ENCODE measurements around the gene SOX10.

Gene SOX10

DNA sequence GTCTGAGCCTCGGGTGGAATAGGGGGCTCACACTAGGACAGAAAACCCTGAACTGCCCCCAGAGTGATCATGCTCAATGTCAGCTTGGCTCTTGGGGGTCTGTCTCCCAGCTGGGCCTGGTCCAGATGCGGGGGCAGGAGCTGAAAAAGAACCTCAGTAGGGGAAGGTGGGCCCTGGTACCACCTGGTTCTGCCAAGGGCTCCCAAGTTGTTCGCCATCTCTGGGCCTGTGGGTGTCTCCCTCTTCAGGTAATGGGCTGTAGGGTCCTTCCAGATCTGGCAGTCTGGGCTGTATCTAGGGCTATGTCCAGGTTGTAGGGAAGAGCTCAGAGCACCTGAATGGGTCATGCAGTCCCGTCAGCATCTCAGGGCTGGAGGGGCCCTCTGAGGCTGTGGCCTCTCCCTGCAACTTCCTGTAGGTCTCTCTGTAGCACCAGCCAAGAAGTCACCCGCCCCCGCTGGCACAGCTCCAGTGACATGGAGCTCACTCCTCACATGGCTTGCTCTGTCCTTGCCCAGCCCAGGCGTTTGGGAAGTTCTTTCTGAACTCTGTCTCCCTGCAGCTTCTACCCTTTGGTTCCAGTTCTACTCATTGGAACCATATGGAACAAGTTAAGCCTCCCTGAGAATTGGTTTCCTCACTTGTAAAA lies 33.0 kb upstream of the SOX10 start:
- Mint-ChIP-seq H3K36me3 (ENCODE audit: low read depth) (no peaks in the 10 kb centered on the region), H3K27me3 (ENCODE audit: low read depth, poor library complexity) (peaks cover 16% of the 10 kb centered on the region), H3K4me1 (peaks cover 36% of the 10 kb centered on the region), H3K27ac (no peak overlapping the region), H3K4me3 (no peak overlapping the region), H3K9me3 (peaks cover 17% of the 10 kb centered on the region)
- TF ChIP-seq, protein P1, sequence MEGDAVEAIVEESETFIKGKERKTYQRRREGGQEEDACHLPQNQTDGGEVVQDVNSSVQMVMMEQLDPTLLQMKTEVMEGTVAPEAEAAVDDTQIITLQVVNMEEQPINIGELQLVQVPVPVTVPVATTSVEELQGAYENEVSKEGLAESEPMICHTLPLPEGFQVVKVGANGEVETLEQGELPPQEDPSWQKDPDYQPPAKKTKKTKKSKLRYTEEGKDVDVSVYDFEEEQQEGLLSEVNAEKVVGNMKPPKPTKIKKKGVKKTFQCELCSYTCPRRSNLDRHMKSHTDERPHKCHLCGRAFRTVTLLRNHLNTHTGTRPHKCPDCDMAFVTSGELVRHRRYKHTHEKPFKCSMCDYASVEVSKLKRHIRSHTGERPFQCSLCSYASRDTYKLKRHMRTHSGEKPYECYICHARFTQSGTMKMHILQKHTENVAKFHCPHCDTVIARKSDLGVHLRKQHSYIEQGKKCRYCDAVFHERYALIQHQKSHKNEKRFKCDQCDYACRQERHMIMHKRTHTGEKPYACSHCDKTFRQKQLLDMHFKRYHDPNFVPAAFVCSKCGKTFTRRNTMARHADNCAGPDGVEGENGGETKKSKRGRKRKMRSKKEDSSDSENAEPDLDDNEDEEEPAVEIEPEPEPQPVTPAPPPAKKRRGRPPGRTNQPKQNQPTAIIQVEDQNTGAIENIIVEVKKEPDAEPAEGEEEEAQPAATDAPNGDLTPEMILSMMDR (IDR thresholded peaks at IDR 0.05): no peak
- DNase-seq: no peak

DNA sequence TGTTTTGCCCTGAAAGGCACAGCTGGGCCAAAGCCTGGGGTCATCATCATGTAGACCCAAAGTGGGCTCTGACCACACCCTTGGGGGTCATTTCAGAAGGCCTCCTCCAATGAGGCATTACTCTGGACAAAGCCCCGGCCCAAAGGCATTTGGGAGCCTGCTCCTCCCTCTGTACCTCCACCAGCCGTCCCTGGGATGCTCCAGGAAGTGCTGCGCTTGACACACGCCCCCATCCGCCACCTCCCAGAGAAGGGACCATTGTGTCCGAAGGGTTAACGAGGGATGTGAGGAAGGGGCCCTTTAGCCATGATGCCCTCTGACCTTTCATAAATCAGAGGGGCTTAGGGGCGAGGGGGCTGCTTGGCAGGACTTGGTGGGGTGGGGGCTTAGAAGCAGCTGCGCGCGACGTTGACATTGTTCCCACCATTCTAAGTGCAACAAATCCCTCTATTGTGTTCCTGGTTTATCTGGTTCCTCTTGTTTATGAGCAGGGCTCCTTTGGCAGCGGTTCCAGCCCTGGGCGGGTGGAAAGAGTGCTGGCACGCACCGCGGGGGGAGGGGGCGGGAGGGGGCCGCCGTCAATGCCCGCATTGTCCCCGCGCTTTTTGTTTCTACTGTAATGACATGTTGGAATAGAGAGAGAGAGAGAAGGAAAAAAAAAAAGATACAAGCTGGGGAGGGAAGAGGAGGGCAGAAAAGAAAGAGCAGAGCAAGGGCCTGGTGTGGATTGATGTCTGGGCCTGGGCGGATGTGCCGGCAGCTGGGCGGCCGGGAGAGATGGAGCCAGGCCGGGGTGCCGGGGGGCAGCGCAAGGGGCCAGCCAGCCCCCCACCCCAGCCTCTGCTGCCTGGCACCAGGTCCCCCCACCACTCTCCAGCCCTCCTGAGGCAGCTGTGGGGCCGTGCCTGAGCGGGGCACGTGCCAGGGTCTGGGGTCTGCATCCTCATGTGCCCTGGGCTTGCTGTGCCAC lies 32.1 kb upstream of the SOX10 start:
- Mint-ChIP-seq H3K4me1 (peaks cover 36% of the 10 kb centered on the region), H3K9me3 (peaks cover 17% of the 10 kb centered on the region), H3K27ac (peak overlapping the region; percentile 81), H3K27me3 (ENCODE audit: low read depth, poor library complexity) (peaks cover 23% of the 10 kb centered on the region), H3K4me3 (no peak overlapping the region), H3K36me3 (ENCODE audit: low read depth) (no peaks in the 10 kb centered on the region)
- no peak for DNase-seq
- TF ChIP-seq, protein P1 (IDR thresholded peaks at IDR 0.05): no peak

DNA sequence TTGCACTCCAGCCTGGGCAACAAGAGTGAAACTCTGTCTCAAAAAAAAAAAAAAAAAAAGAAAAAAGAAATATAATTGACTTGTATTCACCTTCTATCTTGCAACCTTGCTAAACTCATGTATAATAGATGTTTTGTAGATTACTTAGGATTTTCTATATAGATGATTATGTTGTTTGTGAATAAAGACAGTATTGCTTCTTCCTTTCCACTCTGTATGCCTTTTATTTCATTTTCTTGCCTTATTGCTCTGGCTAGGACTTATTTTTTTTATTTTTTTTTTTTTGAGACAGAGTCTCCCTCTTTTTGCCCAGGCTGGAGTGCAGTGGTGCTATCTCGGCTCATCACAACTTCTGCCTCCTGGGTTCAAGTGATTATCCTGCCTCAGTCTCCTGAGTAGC lies 29.7 kb upstream of the SOX10 start:
- H3K4me3 Mint-ChIP-seq: no peak overlapping the region
- H3K4me1 Mint-ChIP-seq: peaks cover 30% of the 10 kb centered on the region
- TF ChIP-seq, protein P1 (IDR thresholded peaks at IDR 0.05): no peak
- no peak overlapping the region for H3K27ac Mint-ChIP-seq
- H3K36me3 Mint-ChIP-seq (ENCODE audit: low read depth): no peaks in the 10 kb centered on the region
- DNase-seq: no peak
- peaks cover 31% of the 10 kb centered on the region for H3K27me3 Mint-ChIP-seq (ENCODE audit: low read depth, poor library complexity)
- peaks cover 17% of the 10 kb centered on the region for H3K9me3 Mint-ChIP-seq

DNA sequence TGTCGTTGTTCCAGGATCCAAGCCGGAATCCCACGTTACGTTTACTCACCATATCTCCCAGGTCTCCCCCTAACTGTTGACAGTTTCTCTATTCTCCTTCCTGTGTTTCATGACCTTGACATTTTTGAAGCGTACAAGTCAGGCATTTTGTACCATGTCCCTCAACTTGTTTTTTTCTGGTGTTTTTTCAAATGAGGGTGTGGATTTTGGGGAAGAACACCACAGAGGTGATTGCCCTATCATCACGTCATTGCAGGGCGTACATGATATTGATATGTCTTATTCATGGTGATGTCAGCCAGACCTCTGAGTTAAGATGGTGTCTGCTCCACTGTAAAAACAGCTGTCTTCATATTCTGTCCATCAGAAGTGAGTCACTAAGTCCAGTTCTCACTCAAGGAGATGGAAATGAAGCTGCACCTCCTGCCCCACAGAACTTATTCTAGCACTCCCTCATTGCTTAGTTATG lies 28.3 kb upstream of the SOX10 start:
- H3K4me3 Mint-ChIP-seq: no peak overlapping the region
- H3K4me1 Mint-ChIP-seq: peaks cover 19% of the 10 kb centered on the region
- TF ChIP-seq, protein P1 (IDR thresholded peaks at IDR 0.05): no peak
- peaks cover 31% of the 10 kb centered on the region for H3K27me3 Mint-ChIP-seq (ENCODE audit: low read depth, poor library complexity)
- peaks cover 17% of the 10 kb centered on the region for H3K9me3 Mint-ChIP-seq
- no peaks in the 10 kb centered on the region for H3K36me3 Mint-ChIP-seq (ENCODE audit: low read depth)
- DNase-seq: no peak
- no peak overlapping the region for H3K27ac Mint-ChIP-seq

DNA sequence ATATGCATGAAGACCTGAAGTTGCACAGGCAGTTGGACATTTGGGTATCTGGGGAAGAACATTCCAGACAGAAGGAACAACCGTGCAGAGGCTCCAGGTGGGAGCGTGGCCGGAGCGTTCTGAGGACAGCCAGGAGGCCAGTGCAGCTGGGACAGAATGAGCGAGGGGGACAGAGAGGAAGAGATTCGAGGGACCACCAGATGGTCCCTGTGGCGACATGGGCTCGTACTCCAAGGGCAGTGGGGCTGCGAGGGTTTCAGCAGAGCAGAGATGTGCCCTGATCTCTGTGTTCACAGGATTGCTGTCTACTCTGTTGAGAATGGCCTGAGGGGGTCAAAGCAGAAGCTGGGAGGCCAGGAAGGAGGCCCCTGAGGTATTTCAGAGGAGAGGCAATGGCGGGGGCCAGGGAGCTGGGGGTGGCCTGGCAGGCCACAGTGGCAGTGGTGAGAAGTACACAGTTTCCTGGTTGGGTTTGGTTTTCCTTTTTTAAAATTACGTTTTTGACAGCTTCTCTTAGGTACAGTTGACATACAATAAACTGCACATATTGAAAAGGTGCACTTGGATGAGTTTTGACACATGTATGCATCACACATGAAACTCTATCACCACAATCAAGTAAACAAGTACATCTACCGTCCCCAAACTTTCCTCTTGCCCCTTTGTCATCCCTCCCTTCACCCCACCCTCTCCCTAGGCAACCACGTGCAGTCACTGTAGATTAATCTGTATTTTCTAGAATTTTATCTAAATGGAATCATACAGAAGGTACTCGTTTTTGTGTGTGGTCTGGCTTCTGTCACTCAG lies 24.8 kb upstream of the SOX10 start:
- no peak overlapping the region for H3K27ac Mint-ChIP-seq
- DNase-seq: no peak
- TF ChIP-seq, protein P1 (IDR thresholded peaks at IDR 0.05): no peak

More for the DNA sequence above, 24.8 kb upstream of the SOX10 start:
- Mint-ChIP-seq H3K4me3 (no peak overlapping the region), H3K27me3 (ENCODE audit: low read depth, poor library complexity) (peaks cover 24% of the 10 kb centered on the region), H3K4me1 (peaks cover 10% of the 10 kb centered on the region), H3K9me3 (peaks cover 9% of the 10 kb centered on the region), H3K36me3 (ENCODE audit: low read depth) (no peaks in the 10 kb centered on the region)
